Measurements from ENCODE around the gene GADD45GIP1. TPM values are rescaled to one million over a fixed set of nuclear protein-coding genes. Genes with fewer than 3 reads are reported as not detected.

Gene GADD45GIP1
- total RNA-seq, 1 donor from 2014 or later: 42.7 TPM

DNA sequence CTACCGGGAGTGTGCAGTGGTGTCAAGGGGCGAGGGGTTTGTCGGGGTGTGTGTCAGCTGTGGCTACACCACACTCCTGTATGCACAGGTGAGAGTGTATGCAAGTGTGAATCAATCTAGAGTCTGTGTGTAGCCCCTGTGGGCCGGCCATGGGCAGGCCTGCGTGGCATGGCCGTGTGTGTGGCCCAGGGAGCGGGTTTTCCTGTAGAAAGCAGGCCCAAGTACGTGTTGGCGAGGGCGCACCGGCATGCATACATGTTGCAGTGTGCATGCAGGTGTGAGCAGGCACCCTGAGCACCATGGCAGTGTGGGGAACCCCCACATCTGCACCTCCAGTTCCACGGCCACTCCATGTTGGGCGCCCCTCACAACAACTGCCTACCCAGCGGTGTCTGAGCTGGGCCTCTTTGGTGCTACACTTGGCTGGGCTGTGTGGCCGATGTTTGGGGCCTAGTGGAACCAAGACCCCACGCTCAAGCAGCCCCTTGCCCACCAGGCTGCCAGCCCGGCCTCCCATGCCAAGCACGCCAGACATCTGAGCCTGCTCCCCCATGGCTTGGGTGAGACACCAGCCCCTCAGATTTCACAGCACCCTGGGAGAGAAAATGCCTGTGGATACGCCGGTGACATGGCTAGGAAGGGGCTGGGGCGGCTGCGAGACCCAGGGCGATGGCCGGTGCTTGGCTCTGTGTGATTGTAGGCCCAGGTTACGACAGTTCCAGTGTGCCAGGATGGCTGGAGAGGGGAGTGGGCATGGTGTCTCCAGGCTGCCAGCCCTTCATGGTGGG, 40.4 kb upstream of the GADD45GIP1 start:
- TF ChIP-seq, protein P1, sequence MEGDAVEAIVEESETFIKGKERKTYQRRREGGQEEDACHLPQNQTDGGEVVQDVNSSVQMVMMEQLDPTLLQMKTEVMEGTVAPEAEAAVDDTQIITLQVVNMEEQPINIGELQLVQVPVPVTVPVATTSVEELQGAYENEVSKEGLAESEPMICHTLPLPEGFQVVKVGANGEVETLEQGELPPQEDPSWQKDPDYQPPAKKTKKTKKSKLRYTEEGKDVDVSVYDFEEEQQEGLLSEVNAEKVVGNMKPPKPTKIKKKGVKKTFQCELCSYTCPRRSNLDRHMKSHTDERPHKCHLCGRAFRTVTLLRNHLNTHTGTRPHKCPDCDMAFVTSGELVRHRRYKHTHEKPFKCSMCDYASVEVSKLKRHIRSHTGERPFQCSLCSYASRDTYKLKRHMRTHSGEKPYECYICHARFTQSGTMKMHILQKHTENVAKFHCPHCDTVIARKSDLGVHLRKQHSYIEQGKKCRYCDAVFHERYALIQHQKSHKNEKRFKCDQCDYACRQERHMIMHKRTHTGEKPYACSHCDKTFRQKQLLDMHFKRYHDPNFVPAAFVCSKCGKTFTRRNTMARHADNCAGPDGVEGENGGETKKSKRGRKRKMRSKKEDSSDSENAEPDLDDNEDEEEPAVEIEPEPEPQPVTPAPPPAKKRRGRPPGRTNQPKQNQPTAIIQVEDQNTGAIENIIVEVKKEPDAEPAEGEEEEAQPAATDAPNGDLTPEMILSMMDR (IDR thresholded peaks at IDR 0.05): no peak

DNA sequence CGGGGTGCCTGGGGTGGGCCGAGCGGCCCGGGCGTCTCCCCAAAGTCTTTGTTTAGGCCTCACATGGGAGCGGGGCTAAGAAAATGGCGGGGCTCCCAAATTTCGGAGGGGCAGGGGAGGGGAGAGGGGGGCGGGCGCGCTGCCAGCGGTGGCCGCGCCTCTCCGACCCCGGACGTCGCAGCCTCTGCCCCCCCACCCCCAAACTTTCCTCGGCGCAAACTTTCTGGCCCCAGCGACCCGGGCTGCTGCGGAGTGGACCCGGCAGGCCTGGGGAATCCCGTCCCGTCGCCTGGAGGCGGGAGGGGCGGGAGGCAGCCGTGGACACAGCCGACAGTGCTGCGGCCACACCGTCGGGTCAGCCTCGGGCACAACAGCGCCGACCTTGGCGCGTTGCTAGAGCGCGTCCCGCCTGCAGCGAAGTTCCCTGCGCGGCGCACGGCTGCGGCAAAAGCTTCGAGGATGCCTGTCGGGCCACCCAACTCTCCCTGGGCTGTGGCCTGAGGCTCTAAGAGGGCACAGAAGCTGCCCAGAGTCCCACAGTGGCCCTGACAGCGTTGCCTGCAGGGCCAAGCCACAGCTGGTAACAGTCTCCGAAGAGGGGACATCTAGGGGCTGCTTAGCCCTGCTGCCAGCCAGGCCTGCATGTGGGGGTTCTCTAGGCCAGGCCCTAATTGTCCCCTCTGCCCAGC, 39.5 kb upstream of the GADD45GIP1 start:
- TF ChIP-seq, protein P1 (IDR thresholded peaks at IDR 0.05): peak in 1 of 3 experiments; percentile 16
- DNase-seq (ENCODE audit: low spot score in 2 of 2): peak in 1 of 2 donors; percentile 70
- Histone ChIP-seq H3K4me1 (peaks cover 6 to 49% of the 10 kb centered on the region in 2 donors), H3K27me3 (no peaks in the 10 kb centered on the region), H3K4me3 (peak overlapping the region; percentile 92 to 97), H3K36me3 (peaks cover 0 to 10% of the 10 kb centered on the region in 2 donors), H3K9me3 (no peaks in the 10 kb centered on the region), H3K27ac (peak overlapping the region; percentile 95 to 98)
- intact Hi-C loops (cut with DNase I): loop anchor here (2.0 to 5.0 kb wide), 2 partner anchors 32 to 96 kb away; no protein-coding TSS in a partner anchor

More for the DNA sequence above, 40.4 kb upstream of the GADD45GIP1 start:
- peak in 1 of 2 donors; percentile 67 for DNase-seq (ENCODE audit: low spot score in 2 of 2)
- intact Hi-C loops (cut with DNase I): loop anchor here (2.0 to 5.0 kb wide), 2 partner anchors 31 to 95 kb away; no protein-coding TSS in a partner anchor
- Histone ChIP-seq H3K27ac (peak overlapping the region; percentile 95 to 98), H3K36me3 (peaks cover 0 to 10% of the 10 kb centered on the region in 2 donors), H3K4me3 (peak overlapping the region; percentile 92 to 97), H3K27me3 (no peaks in the 10 kb centered on the region), H3K9me3 (no peaks in the 10 kb centered on the region), H3K4me1 (peaks cover 6 to 52% of the 10 kb centered on the region in 2 donors)

DNA sequence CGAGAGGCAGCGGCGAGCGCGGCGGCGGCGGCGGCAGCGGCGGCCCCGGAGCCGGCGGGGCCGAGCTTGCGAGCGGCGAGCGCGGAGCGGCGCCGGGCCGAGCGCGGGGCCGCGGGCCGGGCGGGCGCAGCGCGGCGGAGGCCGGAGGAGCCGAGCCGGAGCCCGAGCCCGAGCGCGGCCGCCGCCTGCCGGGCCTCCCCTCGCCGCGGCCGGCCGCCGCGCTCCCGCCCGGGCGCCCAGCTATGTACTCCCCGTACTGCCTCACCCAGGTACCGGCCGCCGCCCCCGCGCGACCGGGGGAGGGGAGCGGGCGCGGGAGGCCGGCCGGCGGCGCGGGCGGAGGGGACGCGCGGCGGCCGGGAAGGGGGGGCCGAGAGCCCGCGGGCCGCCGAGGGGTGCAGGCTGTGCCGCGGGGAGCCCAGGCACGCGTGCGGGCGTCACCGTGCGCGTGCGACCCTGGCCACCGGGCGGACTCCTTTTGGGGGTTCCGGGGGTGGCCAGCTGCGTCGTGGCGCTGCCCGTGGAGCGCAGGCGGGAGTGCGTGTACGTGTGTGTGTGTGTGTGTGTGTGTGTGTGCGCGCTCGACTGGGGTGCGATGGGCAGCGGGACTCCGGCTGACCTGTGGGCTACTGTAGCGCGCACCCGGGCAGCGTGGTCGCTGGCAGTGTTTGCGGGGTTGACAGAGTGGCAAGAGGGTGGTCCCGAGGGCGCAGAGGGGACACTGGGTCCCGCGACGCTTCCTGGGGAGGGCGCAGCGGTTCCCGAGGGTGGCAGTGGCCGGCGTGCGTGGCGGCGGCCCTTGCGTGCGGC, 38.8 kb upstream of the GADD45GIP1 start:
- intact Hi-C loops (cut with DNase I): loop anchor here (2.0 to 5.0 kb wide), 2 partner anchors 33 to 96 kb away; no protein-coding TSS in a partner anchor
- peak overlapping the region; percentile 95 to 98 for H3K27ac ChIP-seq
- no peaks in the 10 kb centered on the region for H3K9me3 ChIP-seq
- no peaks in the 10 kb centered on the region for H3K27me3 ChIP-seq
- peak in 1 of 2 donors; percentile 72 for DNase-seq (ENCODE audit: low spot score in 2 of 2)
- TF ChIP-seq, protein P1 (IDR thresholded peaks at IDR 0.05): no peak
- peaks cover 3 to 41% of the 10 kb centered on the region in 2 donors for H3K4me1 ChIP-seq
- H3K4me3 ChIP-seq: peak overlapping the region; percentile 92 to 97
- peaks cover 0 to 10% of the 10 kb centered on the region in 2 donors for H3K36me3 ChIP-seq

DNA sequence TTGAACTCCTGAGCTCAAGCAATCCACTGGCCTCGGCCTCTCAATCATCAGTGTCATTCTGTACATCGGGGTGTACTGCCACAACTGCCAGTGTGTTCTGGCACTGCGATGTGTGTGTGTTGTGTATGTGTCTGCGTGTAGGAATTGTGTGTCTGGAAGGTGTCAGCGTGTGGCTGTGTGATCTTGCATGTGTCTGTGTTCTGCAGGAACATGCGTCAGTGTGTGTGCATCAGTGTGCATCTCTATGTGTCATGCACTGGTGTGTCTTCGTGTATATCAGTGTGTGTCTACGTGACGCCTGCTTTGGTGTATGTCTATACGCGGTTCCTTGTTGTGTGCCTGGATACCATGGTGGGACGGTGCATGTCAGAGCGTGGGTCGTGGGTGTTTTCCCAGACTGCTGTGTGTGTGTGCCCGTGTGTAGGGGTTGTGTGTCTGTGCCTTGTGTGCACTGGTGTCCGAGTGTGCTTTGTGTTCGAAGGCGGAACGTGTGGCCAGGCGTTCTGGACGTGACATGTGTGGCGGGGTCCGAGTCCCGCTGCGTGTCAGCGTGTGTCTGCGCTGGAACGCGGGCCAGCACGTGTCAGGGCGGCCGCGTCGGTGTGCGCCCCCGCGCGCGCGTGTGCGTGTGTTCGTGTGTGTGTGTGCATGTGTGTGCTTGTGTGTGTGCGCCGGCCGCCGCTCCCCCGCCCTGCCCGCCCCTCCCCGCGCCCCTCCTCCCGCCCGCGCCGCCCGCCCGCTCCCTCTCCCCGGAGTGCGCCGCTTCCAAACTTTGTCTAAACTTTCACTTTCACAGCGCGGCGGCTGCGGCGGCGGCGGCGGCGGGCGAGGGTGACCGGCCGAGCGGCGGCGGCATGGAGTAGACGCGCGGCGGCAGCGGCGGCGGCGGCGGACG, 37.9 kb upstream of the GADD45GIP1 start, which contains the start of gene NFIX:
Gene NFIX, plus strand, starts transcription at position 775 of the 895 bp plus-strand sequence. CDS start 363 bp downstream, outside the sequence.
- intact Hi-C loops (cut with DNase I): loop anchor here (5.0 kb wide), 1 partner anchor 97 kb away; no protein-coding TSS in a partner anchor
- TF ChIP-seq, protein P1 (IDR thresholded peaks at IDR 0.05): no peak
- Histone ChIP-seq H3K36me3 (peaks cover 0 to 10% of the 10 kb centered on the region in 2 donors), H3K4me3 (peak within 1 kb of the TSS; percentile 92 to 97), H3K9me3 (no peaks in the 10 kb centered on the region), H3K27ac (peak within 1 kb of the TSS; percentile 95 to 98), H3K27me3 (no peaks in the 10 kb centered on the region), H3K4me1 (peaks cover 3 to 33% of the 10 kb centered on the region in 2 donors)
- DNase-seq (ENCODE audit: low spot score in 2 of 2): peak in 1 of 2 donors; percentile 86
